Ectodermal cell (in vitro differentiated cells): ENCODE data around the gene CPLX1.

Source experiments
- H3K27ac ChIP-seq: 2 replicates; pipeline ENCODE4 v1.7.0; 2013; ENCODE audit warnings: mild to moderate bottlenecking, low read depth, low read length; ENCODE audit not compliant: insufficient read depth, poor library complexity, severe bottlenecking
- H3K27me3 ChIP-seq: 2 replicates; pipeline ENCODE4 v1.7.0; 2013; ENCODE audit warnings: mild to moderate bottlenecking, low read length; ENCODE audit not compliant: insufficient read depth, control insufficient read depth, poor library complexity, severe bottlenecking
- H3K36me3 ChIP-seq: one replicate; pipeline ENCODE4 v1.7.0; 2013; ENCODE audit warnings: low read length; ENCODE audit not compliant: control insufficient read depth, insufficient read depth
- H3K4me1 ChIP-seq: one replicate; pipeline ENCODE4 v1.7.0; 2013; ENCODE audit warnings: low read length; ENCODE audit not compliant: control insufficient read depth, insufficient read depth
- H3K4me3 ChIP-seq: 2 replicates; pipeline ENCODE4 v1.7.0; 2013; ENCODE audit warnings: low read depth, low read length, control low read depth; ENCODE audit not compliant: insufficient read depth
- H3K9me3 ChIP-seq: 2 replicates; pipeline ENCODE4 v1.7.0; 2013; ENCODE audit warnings: mild to moderate bottlenecking, low read length, moderate library complexity; ENCODE audit not compliant: control insufficient read depth
- WGBS, 2 experiments: methylation state at CpG; one replicate each; pipeline ENCODE4 v1.1.7; 2013; ENCODE audit warnings: missing lambda C conversion rate in 2 of 2; 5-methylcytosine and 5-hydroxymethylcytosine counted together

Gene CPLX1

GRCh38 chr4:747546-748170 lies 78.3 kb downstream of the CPLX1 start:
- WGBS, 2 experiments: 90 to 94% methylated on average over 22 to 23 of the region's 34 CpGs
- H3K27ac ChIP-seq: no peak overlapping the region
- H3K4me1 ChIP-seq: no peaks in the 10 kb centered on the region
- H3K4me3 ChIP-seq: no peak overlapping the region
- no peaks in the 10 kb centered on the region for H3K27me3 ChIP-seq
- H3K36me3 ChIP-seq: peaks cover 25% of the 10 kb centered on the region
- no peaks in the 10 kb centered on the region for H3K9me3 ChIP-seq

GRCh38 chr4:744212-744841 lies 81.6 kb downstream of the CPLX1 start:
- H3K27me3 ChIP-seq: no peaks in the 10 kb centered on the region
- peaks cover 16% of the 10 kb centered on the region for H3K36me3 ChIP-seq
- no peaks in the 10 kb centered on the region for H3K9me3 ChIP-seq
- no peak overlapping the region for H3K4me3 ChIP-seq
- WGBS, 2 experiments: 96 to 97% methylated on average over 31 to 32 of the region's 44 CpGs
- H3K27ac ChIP-seq: no peak overlapping the region
- H3K4me1 ChIP-seq: no peaks in the 10 kb centered on the region

GRCh38 chr4:743463-744211 lies 82.3 kb downstream of the CPLX1 start:
- Histone ChIP-seq H3K27me3 (no peaks in the 10 kb centered on the region), H3K4me1 (no peaks in the 10 kb centered on the region), H3K4me3 (no peak overlapping the region), H3K27ac (no peak overlapping the region), H3K36me3 (peaks cover 20% of the 10 kb centered on the region), H3K9me3 (no peaks in the 10 kb centered on the region)
- 92 to 94% methylated on average over 22 of the region's 22 CpGs for WGBS, 2 experiments

GRCh38 chr4:742742-743311 lies 83.1 kb downstream of the CPLX1 start:
- Histone ChIP-seq H3K4me3 (no peak overlapping the region), H3K9me3 (no peaks in the 10 kb centered on the region), H3K36me3 (peaks cover 23% of the 10 kb centered on the region), H3K4me1 (no peaks in the 10 kb centered on the region), H3K27me3 (no peaks in the 10 kb centered on the region), H3K27ac (no peak overlapping the region)
- 86% methylated on average over 26 of the region's 26 CpGs for WGBS, 2 experiments

GRCh38 chr4:742096-742741 lies 83.7 kb downstream of the CPLX1 start:
- Histone ChIP-seq H3K36me3 (peaks cover 25% of the 10 kb centered on the region), H3K4me1 (no peaks in the 10 kb centered on the region), H3K9me3 (no peaks in the 10 kb centered on the region), H3K27me3 (no peaks in the 10 kb centered on the region), H3K4me3 (no peak overlapping the region), H3K27ac (no peak overlapping the region)
- 91 to 92% methylated on average over 20 to 21 of the region's 21 CpGs for WGBS, 2 experiments

- Histone ChIP-seq H3K36me3 (peaks cover 26% of the 10 kb centered on the region), H3K4me1 (no peaks in the 10 kb centered on the region), H3K27ac (no peak overlapping the region), H3K27me3 (no peaks in the 10 kb centered on the region), H3K4me3 (no peak overlapping the region), H3K9me3 (no peaks in the 10 kb centered on the region)
- WGBS, 2 experiments: 96% methylated on average over 19 of the region's 19 CpGs
These were observed 85.2 kb downstream of the CPLX1 start for GRCh38 chr4:740656-741282.

GRCh38 chr4:740011-740410 lies 85.9 kb downstream of the CPLX1 start:
- Histone ChIP-seq H3K27ac (no peak overlapping the region), H3K4me3 (no peak overlapping the region), H3K36me3 (peaks cover 32% of the 10 kb centered on the region), H3K9me3 (no peaks in the 10 kb centered on the region), H3K27me3 (no peaks in the 10 kb centered on the region), H3K4me1 (no peaks in the 10 kb centered on the region)
- 97% methylated on average over 12 of the region's 12 CpGs for whole genome bisulfite sequencing, 2 experiments

- no peak overlapping the region for H3K27ac ChIP-seq
- no peaks in the 10 kb centered on the region for H3K27me3 ChIP-seq
- H3K36me3 ChIP-seq: peaks cover 37% of the 10 kb centered on the region
- no peak overlapping the region for H3K4me3 ChIP-seq
- no peaks in the 10 kb centered on the region for H3K4me1 ChIP-seq
- WGBS, 2 experiments: 95% methylated on average over 22 of the region's 22 CpGs
- H3K9me3 ChIP-seq: no peaks in the 10 kb centered on the region
These were observed 86.4 kb downstream of the CPLX1 start for GRCh38 chr4:739569-739968.

- Histone ChIP-seq H3K9me3 (no peaks in the 10 kb centered on the region), H3K4me3 (no peak overlapping the region), H3K4me1 (no peaks in the 10 kb centered on the region), H3K27me3 (no peaks in the 10 kb centered on the region), H3K27ac (no peak overlapping the region), H3K36me3 (peaks cover 38% of the 10 kb centered on the region)
- WGBS, 2 experiments: 94% methylated on average over 16 of the region's 16 CpGs
These were observed 87.1 kb downstream of the CPLX1 start for GRCh38 chr4:738781-739280.
